Measurements from ENCODE around the gene HSD17B14. TPM values are rescaled to one million over a fixed set of nuclear protein-coding genes. Genes with fewer than 3 reads are reported as not detected.
A peak's percentile ranks its signal among the peaks of the same experiment; 100 is the strongest.

Gene HSD17B14
- total RNA-seq, 1 donor from 2014 or later, result 9.8 TPM

DNA sequence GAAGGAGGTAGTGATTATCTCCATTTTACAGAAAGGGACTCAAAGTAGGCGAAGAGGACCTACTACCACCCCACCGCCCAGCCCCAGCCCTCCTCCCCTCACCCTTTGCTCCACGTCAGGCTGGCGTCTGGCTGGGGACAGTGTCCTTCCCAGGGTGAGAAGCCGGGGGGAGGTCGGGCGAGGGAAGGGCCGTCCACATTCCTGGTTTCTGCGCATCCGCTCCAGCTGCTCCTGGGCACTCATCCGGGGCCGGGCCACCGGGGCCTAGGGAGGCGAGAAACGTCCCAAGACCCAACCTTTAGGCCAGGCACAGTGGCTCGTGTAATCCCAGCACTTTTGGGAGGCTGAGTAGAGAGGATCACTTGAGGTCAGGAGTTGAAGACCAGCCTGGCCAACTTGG is 4.8 kb upstream of the HSD17B14 start:
- Histone ChIP-seq H3K27me3 (no peaks in the 10 kb centered on the region), H3K9me3 (no peaks in the 10 kb centered on the region), H3K4me3 (no peak overlapping the region), H3K27ac (no peak overlapping the region), H3K36me3 (peaks cover 0 to 12% of the 10 kb centered on the region in 2 donors), H3K4me1 (peaks cover 0 to 3% of the 10 kb centered on the region in 2 donors)
- no peak for TF ChIP-seq CTCF (IDR thresholded peaks at IDR 0.05)
- DNase-seq (ENCODE audit: low spot score in 2 of 2), result no peak
- intact Hi-C loops (cut with DNase I), result no loop called here

DNA sequence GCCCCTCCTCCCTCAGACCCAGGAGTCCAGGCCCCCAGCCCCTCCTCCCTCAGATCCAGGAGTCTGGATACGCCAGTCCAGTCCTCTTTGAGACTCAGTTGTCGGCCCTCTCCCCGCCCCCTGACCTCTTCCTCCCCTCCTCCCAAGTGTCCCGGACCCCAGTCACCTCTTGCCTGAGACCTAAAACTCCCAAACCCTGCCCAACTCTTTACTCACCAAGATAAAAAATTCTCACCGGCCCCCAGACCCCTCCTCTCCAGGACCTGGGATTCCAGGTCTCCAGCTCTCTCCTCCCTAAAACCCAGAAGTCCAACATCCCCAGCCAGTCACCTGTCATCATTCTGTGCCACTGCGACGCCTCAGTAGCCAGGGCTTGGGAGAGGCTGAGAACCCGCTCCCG is 1.4 kb upstream of the HSD17B14 start:
- no peak for TF ChIP-seq CTCF (IDR thresholded peaks at IDR 0.05)
- Histone ChIP-seq H3K4me1 (peaks cover 3 to 8% of the 10 kb centered on the region in 2 donors), H3K36me3 (peaks cover 0 to 10% of the 10 kb centered on the region in 2 donors), H3K4me3 (peak overlapping the region in 1 of 2 donors; percentile 67), H3K9me3 (no peaks in the 10 kb centered on the region), H3K27me3 (no peaks in the 10 kb centered on the region), H3K27ac (peak overlapping the region; percentile 88 to 94)
- no peak for DNase-seq (ENCODE audit: low spot score in 2 of 2)
- intact Hi-C loops (cut with DNase I), result loop anchor here (1.0 to 5.0 kb wide), 5 partner anchors 25 to 191 kb away; partner anchors contain the start of genes CA11 and FTL

- intact Hi-C loops (cut with DNase I), result loop anchor here (1.0 to 5.0 kb wide), 5 partner anchors 25 to 190 kb away; partner anchors contain the start of genes CA11 and FTL
- Histone ChIP-seq H3K27ac (peak overlapping the region; percentile 88 to 94), H3K4me3 (peak overlapping the region; percentile 59 to 67), H3K4me1 (peaks cover 3 to 8% of the 10 kb centered on the region in 2 donors), H3K9me3 (no peaks in the 10 kb centered on the region), H3K36me3 (peaks cover 3 to 16% of the 10 kb centered on the region in 2 donors), H3K27me3 (no peaks in the 10 kb centered on the region)
- peak; percentile 93 to 96 for DNase-seq (ENCODE audit: low spot score in 2 of 2)
- no peak for TF ChIP-seq CTCF (IDR thresholded peaks at IDR 0.05)
Observed at GRCh38 chr19:48837051-48837524, 797 bp upstream of the HSD17B14 start.

GRCh38 chr19:48835734-48836088 is 580 bp downstream of the HSD17B14 start:
- H3K27ac ChIP-seq, result peak overlapping the region; percentile 88 to 94
- no peaks in the 10 kb centered on the region for H3K9me3 ChIP-seq
- H3K27me3 ChIP-seq, result no peaks in the 10 kb centered on the region
- peak overlapping the region; percentile 59 to 67 for H3K4me3 ChIP-seq
- TF ChIP-seq CTCF (IDR thresholded peaks at IDR 0.05), result peak; percentile 82 to 96 (median 85)
- intact Hi-C loops (cut with DNase I), result loop anchor here (2.0 to 5.0 kb wide), 3 partner anchors 123 to 189 kb away; partner anchors contain the start of genes CA11 and FTL
- peak; percentile 89 to 98 for DNase-seq (ENCODE audit: low spot score in 2 of 2)
- peaks cover 15 to 26% of the 10 kb centered on the region in 2 donors for H3K36me3 ChIP-seq
- H3K4me1 ChIP-seq, result peaks cover 3 to 8% of the 10 kb centered on the region in 2 donors

DNA sequence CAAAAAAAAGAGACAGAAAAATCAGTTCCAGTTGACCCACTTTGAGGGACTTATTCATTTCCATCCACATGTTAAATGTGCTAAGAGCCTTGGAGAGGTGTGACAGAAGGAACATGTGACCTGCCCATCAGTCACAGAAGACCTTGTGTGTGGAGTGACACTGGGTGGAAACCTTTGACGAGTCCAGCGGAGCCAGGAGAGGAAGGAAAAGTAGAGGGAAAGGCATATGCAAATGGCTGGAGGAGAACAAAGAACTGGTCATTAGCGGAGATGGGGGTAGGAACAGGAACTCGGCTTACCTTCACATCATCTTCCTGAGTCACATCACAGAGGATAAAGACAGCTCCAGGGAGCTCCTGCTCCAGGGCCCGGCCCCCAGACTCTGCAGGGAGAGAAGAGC is 2.3 kb downstream of the HSD17B14 start:
- DNase-seq (ENCODE audit: low spot score in 2 of 2), result no peak
- TF ChIP-seq CTCF (IDR thresholded peaks at IDR 0.05), result no peak
- H3K27me3 ChIP-seq, result no peaks in the 10 kb centered on the region
- no peaks in the 10 kb centered on the region for H3K9me3 ChIP-seq
- H3K27ac ChIP-seq, result no peak overlapping the region
- no peak overlapping the region for H3K4me3 ChIP-seq
- H3K4me1 ChIP-seq, result peaks cover 3 to 8% of the 10 kb centered on the region in 2 donors
- intact Hi-C loops (cut with DNase I), result no loop called here
- H3K36me3 ChIP-seq, result peaks cover 18 to 26% of the 10 kb centered on the region in 2 donors
